CD1c-positive myeloid dendritic cell (primary cell): ENCODE results near the gene CST4.
"Not testable (repeated sequence)": the region's sequence is repeated elsewhere in the genome, so short reads cannot be mapped to it uniquely, and the experiment has no call there.

ENCODE experiments used
- DNase-seq: peaks from one replicate; pipeline ENCODE4 v3.0.0-alpha.2; 2016; ENCODE audit errors: extremely low spot score

CST4 gene

GRCh38 chr20:23687986-23688385 is 852 bp downstream of the CST4 start:
- no peak for DNase-seq

- no peak for DNase-seq
Measured at GRCh38 chr20:23686046-23686750, 2.6 kb downstream of the CST4 start.

- not testable (repeated sequence) for DNase-seq
Measured at GRCh38 chr20:23685529-23685896, 3.3 kb downstream of the CST4 start.

- DNase-seq, result no peak
Measured at GRCh38 chr20:23684261-23684660, 4.6 kb downstream of the CST4 start.

GRCh38 chr20:23683807-23684206 is 5.0 kb downstream of the CST4 start:
- no peak for DNase-seq

- no peak for DNase-seq
Measured at GRCh38 chr20:23683281-23683680, 5.6 kb downstream of the CST4 start.

- peak; percentile 5 for DNase-seq
Measured at GRCh38 chr20:23680146-23680545, 8.7 kb downstream of the CST4 start.

GRCh38 chr20:23679133-23680092 is 9.4 kb downstream of the CST4 start:
- no peak for DNase-seq

- no peak for DNase-seq
Measured at GRCh38 chr20:23673209-23673608, 15.6 kb downstream of the CST4 start.

- no peak for DNase-seq
Measured at GRCh38 chr20:23672158-23672557, 16.7 kb downstream of the CST4 start.

- no peak for DNase-seq
Measured at GRCh38 chr20:23671479-23671878, 17.4 kb downstream of the CST4 start.

- no peak for DNase-seq
Measured at GRCh38 chr20:23670361-23670760, 18.5 kb downstream of the CST4 start.

- no peak for DNase-seq
Measured at GRCh38 chr20:23669866-23670265, 19.0 kb downstream of the CST4 start.

- DNase-seq, result no peak
Measured at GRCh38 chr20:23669327-23669726, 19.5 kb downstream of the CST4 start.

- DNase-seq, result peak; percentile 67
Measured at GRCh38 chr20:23668477-23668951, 20.3 kb downstream of the CST4 start.

- no peak for DNase-seq
Measured at GRCh38 chr20:23667666-23668065, 21.2 kb downstream of the CST4 start.

- DNase-seq, result no peak
Measured at GRCh38 chr20:23666698-23667097, 22.1 kb downstream of the CST4 start.

GRCh38 chr20:23666189-23666588 is 22.6 kb downstream of the CST4 start:
- no peak for DNase-seq

GRCh38 chr20:23664954-23665353 is 23.9 kb downstream of the CST4 start:
- no peak for DNase-seq

- not testable (repeated sequence) for DNase-seq
Measured at GRCh38 chr20:23664046-23664445, 24.8 kb downstream of the CST4 start.

- DNase-seq, result no peak
Measured at GRCh38 chr20:23663180-23663579, 25.7 kb downstream of the CST4 start.

- no peak for DNase-seq
Measured at GRCh38 chr20:23662276-23662870, 26.5 kb downstream of the CST4 start.
